Fibroblast of peridontal ligament (primary cell): ENCODE results near the gene DDX47.

Experiments
- DNase-seq: peaks from one replicate; pipeline ENCODE4 v3.0.0-alpha.2; 2010; ENCODE audit errors: extremely low read depth

The DDX47 gene

DNA sequence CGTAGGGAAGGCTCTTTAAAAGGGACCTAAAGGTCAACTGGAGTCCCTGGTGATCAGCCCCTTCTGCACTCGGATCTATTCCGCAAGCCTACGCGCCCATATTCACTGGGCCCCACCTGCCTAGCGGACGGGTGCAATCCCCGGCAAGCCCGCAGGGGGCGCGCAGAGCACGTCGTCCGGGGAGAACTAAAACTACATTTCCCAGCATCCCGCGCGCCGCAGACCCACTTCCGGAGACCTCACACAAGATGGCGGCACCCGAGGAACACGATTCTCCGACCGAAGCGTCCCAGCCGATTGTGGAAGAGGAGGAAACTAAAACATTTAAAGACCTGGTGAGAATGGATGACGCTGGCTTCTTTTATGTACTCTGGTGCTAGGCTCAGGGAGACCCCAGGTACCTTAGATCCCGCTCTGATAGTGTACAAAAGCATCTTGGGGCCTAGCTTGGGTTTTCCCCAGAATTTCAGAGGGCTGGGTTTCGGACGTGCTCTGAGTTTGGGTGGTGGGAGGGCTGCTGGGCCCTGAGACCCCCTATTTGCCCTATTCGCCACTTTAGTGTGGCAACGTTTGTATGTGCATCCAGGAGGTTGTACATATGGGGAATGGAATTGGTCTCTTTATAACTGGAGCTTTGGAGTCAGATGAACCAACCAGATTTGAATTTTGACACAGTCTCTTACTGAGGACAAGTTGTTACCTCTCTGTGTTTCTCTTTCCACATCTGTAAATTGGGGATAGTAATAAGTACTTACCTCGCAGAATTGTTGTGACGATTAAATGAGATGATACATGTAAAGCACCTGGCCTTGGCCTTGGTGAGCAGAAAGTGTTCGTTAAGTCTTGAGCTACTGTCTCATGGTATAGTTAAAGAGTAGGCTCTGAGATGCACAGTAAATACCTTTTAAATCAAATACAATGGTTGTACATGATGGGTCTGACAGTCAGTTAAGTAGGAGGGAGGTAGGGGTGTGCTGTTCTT is at the start of gene DDX47:
DDX47 (plus strand) TSS at position 227 of the 982 bp plus-strand sequence; CDS start at position 249, 22 bp downstream.
- peak; percentile 91 for DNase-seq

- DNase-seq = no peak
Observed at GRCh38 chr12:12764824-12765223, 48.3 kb upstream of the DDX47 start.

- no peak for DNase-seq
Observed at GRCh38 chr12:12770262-12770661, 42.9 kb upstream of the DDX47 start.

- peak; percentile 87 for DNase-seq
Observed at GRCh38 chr12:12774791-12775190, 38.4 kb upstream of the DDX47 start.

- DNase-seq = no peak
Observed at GRCh38 chr12:12776261-12776660, 36.9 kb upstream of the DDX47 start.

- DNase-seq = no peak
Observed at GRCh38 chr12:12777092-12777491, 36.1 kb upstream of the DDX47 start.

- DNase-seq = no peak
Observed at GRCh38 chr12:12779007-12779406, 34.1 kb upstream of the DDX47 start.

DNA sequence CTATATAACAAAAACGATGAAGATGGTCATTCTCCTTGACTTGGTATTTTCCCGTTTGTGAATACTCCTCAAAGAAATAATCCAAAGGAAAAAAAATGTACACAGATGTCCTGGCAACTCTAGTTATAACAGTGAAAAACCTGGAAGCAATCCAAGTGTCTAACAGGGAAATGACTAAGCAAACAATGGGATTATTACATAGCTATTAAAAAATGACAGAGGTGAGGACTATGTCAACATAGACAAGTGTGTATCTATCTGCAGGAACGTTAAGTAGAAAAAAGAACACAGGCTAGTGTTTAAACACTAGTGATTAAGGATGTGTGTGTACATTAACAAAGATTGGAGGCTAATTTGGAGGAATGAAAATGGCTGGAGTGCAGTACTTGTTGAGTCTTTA is 33.6 kb upstream of the DDX47 start:
- DNase-seq = peak; percentile 87

- no peak for DNase-seq
Observed at GRCh38 chr12:12784116-12784515, 29.0 kb upstream of the DDX47 start.

DNA sequence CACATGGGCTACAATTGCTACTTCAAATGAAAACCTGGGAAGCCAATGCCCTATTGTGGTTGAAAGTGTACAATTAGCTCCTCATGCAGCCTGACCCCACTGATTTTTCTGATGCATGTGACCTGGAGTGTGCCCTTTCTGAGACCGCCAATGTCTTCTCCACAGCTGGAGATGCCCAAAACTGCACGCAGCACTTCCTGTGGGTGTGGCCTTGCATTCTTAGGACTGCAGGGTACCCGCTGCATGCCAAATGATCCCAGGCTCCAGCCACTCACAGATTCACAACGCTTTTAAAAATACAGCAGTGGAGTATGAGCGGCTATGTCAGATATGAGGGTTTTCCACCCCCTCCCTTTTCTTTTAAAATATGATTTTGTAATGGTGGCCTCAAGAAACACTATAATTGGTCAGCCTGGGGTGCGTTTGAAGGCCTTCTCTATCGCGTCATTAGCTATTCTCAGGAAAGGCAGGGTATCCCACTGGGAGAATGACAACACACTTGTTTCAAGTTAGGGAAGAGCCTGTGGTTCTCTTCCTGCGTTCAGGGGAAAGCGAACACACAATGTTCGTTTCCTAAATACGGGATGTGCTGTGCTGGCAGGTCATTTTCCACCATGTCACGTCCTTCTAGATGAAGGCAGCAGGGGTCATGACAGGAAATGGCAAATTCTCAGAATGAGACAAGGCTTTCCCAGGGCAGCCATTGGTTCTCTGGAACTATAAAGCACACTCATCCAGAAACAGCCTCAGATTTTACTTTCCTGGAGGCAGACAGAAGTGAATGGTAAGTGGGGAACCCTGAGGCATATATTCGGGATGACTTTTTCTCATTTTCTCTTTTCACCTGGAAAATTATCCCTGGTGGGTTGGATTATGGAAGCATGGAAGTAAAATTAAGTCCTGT is 28.0 kb upstream of the DDX47 start, which contains the start of gene APOLD1:
APOLD1 (plus strand) TSS at position 749 of the 904 bp plus-strand sequence; CDS start at position 782, 33 bp downstream.
- DNase-seq = no peak

DNA sequence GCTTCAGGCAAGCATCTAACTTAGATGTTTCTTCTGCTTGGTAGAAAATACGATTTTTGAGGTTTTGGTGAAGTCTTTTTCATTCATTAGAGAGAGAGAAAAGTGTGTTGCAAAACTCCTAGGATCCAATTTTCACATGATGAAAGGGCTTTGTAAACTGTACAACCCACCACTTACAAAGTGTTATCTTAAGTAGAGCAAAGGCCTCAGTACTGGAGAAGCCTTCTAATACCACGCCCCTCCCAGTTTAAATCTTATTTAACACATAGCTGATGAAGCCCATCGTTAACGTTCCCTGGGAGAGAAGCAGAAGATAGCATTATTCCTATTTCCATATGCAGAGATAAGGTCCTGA is 26.8 kb upstream of the DDX47 start:
- peak; percentile 67 for DNase-seq

GRCh38 chr12:12786706-12787601 is 26.2 kb upstream of the DDX47 start:
- DNase-seq = peak; percentile 72

DNA sequence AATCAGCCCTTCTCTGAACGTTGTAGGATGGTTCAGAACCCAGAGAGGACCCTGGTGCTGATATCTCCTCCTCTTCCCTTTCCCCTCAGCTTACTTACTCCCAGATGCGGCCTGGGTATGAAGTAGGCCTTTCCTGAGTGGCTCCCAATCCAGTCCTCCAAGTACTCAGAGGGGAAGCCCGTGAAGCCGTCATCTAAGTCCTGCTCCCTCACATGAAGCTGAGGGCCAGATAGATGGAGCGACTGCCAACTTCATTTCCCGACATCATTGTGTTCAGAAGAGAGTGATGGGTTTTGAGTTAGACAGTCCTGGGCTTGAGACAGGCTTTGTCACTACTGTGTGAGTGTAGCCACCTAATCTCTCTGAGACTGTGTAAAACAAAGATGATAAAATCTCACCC is 25.0 kb upstream of the DDX47 start:
- no peak for DNase-seq

GRCh38 chr12:12788675-12789368 is 24.3 kb upstream of the DDX47 start:
- peak; percentile 88 for DNase-seq

GRCh38 chr12:12790956-12791355 is 22.2 kb upstream of the DDX47 start:
- DNase-seq = no peak

GRCh38 chr12:12791756-12792369 is 21.3 kb upstream of the DDX47 start:
- no peak for DNase-seq

- DNase-seq = no peak
Observed at GRCh38 chr12:12792421-12792820, 20.7 kb upstream of the DDX47 start.

DNA sequence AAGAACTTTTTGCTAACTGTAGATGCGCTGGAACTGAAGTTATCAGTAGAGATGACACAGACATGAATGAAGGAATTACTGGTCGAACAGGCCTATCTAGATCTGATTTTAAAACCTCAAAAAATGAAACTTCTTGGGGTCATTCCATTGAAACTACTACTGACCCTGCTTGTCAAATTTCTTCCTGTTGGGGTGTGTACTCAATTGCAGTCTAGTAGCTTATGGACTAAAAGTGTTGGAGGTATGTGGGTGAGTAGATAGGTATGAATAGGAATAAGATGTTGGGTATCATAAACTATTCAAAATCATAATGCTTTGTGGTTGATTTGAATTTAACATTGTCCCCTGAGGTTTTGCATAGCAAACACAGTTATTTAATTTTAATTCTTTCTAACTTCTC is 18.5 kb upstream of the DDX47 start:
- DNase-seq = no peak

- DNase-seq = no peak
Observed at GRCh38 chr12:12796171-12796570, 17.0 kb upstream of the DDX47 start.
